HepG2 (cell line): ENCODE data around the gene IFIT2. TPM values are rescaled to one million over a fixed set of nuclear protein-coding genes. Genes with fewer than 3 reads are reported as not detected.

Experiments
- AHDC1 ChIP-seq: sonication (generic); formaldehyde crosslinking; IDR thresholded peaks from 2 replicates; pipeline ENCODE4 v1.5.1; 2020; ENCODE audit warnings: mild to moderate bottlenecking, missing genetic modification reagents, borderline replicate concordance
- FOXJ3 ChIP-seq: sonication (generic); formaldehyde crosslinking; IDR thresholded peaks from 2 replicates; pipeline ENCODE4 v1.4.0; 2020; ENCODE audit warnings: missing genetic modification reagents, mild to moderate bottlenecking, borderline replicate concordance
- GFI1 ChIP-seq: sonication (generic); formaldehyde crosslinking; IDR thresholded peaks from 2 replicates; pipeline ENCODE4 v1.5.0; 2020; ENCODE audit warnings: missing genetic modification reagents, mild to moderate bottlenecking, borderline replicate concordance
- HNF4G ChIP-seq, 2 experiments: sonication (generic) in 1 of 2; formaldehyde crosslinking in 1 of 2; IDR thresholded peaks; 2 replicates each; pipeline versions ENCODE4 v1.4.0 to v1.6.1; 2011 to 2020; ENCODE audit warnings: borderline replicate concordance in 2 of 2, low read depth in 2 of 2, mild to moderate bottlenecking in 2 of 2, low read length in 1 of 2, missing genetic modification reagents in 1 of 2, moderate library complexity in 1 of 2
- SMAD9 ChIP-seq: sonication (generic); formaldehyde crosslinking; IDR thresholded peaks from 2 replicates; pipeline ENCODE4 v1.5.1; 2020; ENCODE audit warnings: mild to moderate bottlenecking, missing genetic modification reagents
- ZBTB49 ChIP-seq: sonication (generic); formaldehyde crosslinking; IDR thresholded peaks from 2 replicates; pipeline ENCODE4 v1.4.0; 2020; ENCODE audit warnings: missing genetic modification reagents, borderline replicate concordance
- ZKSCAN1 ChIP-seq: fragments of 150-350 bp; IDR thresholded peaks from 2 replicates; pipeline ENCODE4 v1.6.1; 2014; ENCODE audit warnings: low read length
- ZMAT3 ChIP-seq: sonication (generic); formaldehyde crosslinking; conservative IDR thresholded peaks from 2 replicates; pipeline ENCODE4 v1.7.0; 2021; ENCODE audit warnings: missing genetic modification reagents
- ZNF205 ChIP-seq: IDR thresholded peaks from 2 replicates; pipeline ENCODE4 v1.6.1; 2018; ENCODE audit warnings: missing biosample characterization, missing genetic modification reagents
- ZNF24 ChIP-seq: fragments of 450-650 bp; IDR thresholded peaks from 2 replicates; pipeline ENCODE4 v1.6.1; 2017; ENCODE audit warnings: antibody characterized with exemption, mild to moderate bottlenecking
- ZNF276 ChIP-seq: sonication (generic); formaldehyde crosslinking; IDR thresholded peaks from 2 replicates; pipeline ENCODE4 v1.4.0; 2020; ENCODE audit warnings: mild to moderate bottlenecking, low read depth, missing genetic modification reagents
- ZNF333 ChIP-seq: sonication (generic); formaldehyde crosslinking; IDR thresholded peaks from 2 replicates; pipeline ENCODE4 v1.4.0; 2020; ENCODE audit warnings: mild to moderate bottlenecking, missing genetic modification reagents, borderline replicate concordance
- ZNF441 ChIP-seq: sonication (generic); formaldehyde crosslinking; IDR thresholded peaks from 2 replicates; pipeline ENCODE4 v1.7.0; 2021; ENCODE audit warnings: missing genetic modification reagents, borderline replicate concordance
- ZNF543 ChIP-seq: sonication (generic); formaldehyde crosslinking; IDR thresholded peaks from 2 replicates; pipeline ENCODE4 v1.4.0; 2020; ENCODE audit warnings: mild to moderate bottlenecking, missing genetic modification reagents
- ZNF772 ChIP-seq: sonication (generic); formaldehyde crosslinking; IDR thresholded peaks from 2 replicates; pipeline ENCODE4 v1.5.0; 2020; ENCODE audit warnings: mild to moderate bottlenecking, missing genetic modification reagents
- polyA plus RNA-seq, 8 experiments: library from polyadenylated mRNA; depleted of rRNA in 3 of 8; stranded (reverse) in 7 of 8; unstranded in 1 of 8; fragments of >200 nt; fragmentation: Illumina TruSeq in 4 of 8; extraction: Trizol in 4 of 8; gene quantifications; 2 replicates each; pipeline versions ENCODE4 v1.2.1 to v1.2.3, GENCODE V29; 2011 to 2016; ENCODE audit warnings: low read depth in 4 of 8, missing spikeins in 1 of 8, mixed read lengths in 1 of 8; ENCODE audit not compliant: insufficient read depth in 1 of 8
- total RNA-seq, 5 experiments: library from RNA; depleted of rRNA; stranded (reverse); fragments of >200 nt; fragmentation: Illumina TruSeq; extraction: Trizol; gene quantifications; 2 replicates each; pipeline ENCODE4 v1.2.3, GENCODE V29; 2016; ENCODE audit warnings: low read depth in 1 of 5
- TF ChIP-seq, protein P1 (sequence below): sonication (generic); formaldehyde crosslinking; IDR thresholded peaks from 2 replicates; pipeline ENCODE4 v1.9.0; 2021; ENCODE audit warnings: missing genetic modification reagents, mild to moderate bottlenecking, borderline replicate concordance
- TF ChIP-seq, protein P2 (sequence below): sonication (generic); formaldehyde crosslinking; IDR thresholded peaks from 2 replicates; pipeline ENCODE4 v1.4.0; 2020; ENCODE audit warnings: mild to moderate bottlenecking, missing genetic modification reagents

IFIT2 gene
- total and polyA plus RNA-seq, 2 of the 13 experiments (the other 11 are each of a cell fraction or from before 2014, with no cell fraction given) = 0.04 to 0.15 TPM

DNA sequence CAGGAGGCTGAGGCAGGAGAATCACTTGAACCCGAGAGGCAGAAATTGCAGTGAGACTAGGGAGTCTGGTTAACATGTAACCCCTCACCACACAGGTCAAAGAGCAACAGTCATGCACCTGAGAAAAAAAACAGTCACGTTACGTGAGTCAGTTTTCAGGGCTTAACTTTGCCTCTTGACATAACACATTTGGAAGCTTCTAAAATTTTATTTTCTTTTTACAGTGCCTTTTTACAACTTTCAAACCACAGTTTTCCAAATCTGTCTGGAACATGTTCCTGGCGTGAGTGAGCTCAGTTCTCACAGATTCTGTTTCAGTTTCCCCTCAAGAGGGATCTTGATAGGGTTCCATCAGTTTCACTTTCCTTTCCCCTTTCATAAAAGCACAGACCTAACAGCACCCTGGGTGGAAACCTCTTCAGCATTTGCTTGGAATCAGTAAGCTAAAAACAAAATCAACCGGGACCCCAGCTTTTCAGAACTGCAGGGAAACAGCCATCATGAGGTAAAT, 30.3 kb downstream of the IFIT2 start (continued):
- TF ChIP-seq AHDC1 (CRISPR knock-in tag) = no peak
- TF ChIP-seq FOXJ3 = no peak
- TF ChIP-seq HNF4G (IDR thresholded peaks at IDR 0.05; ENCODE audit: borderline replicate concordance, low read depth, low read length) = peak; percentile 70
- TF ChIP-seq HNF4G (CRISPR knock-in tag; IDR thresholded peaks at IDR 0.05; ENCODE audit: borderline replicate concordance, low read depth) = no peak; the same call in 1 of the 2 replicates
- TF ChIP-seq, protein P1, sequence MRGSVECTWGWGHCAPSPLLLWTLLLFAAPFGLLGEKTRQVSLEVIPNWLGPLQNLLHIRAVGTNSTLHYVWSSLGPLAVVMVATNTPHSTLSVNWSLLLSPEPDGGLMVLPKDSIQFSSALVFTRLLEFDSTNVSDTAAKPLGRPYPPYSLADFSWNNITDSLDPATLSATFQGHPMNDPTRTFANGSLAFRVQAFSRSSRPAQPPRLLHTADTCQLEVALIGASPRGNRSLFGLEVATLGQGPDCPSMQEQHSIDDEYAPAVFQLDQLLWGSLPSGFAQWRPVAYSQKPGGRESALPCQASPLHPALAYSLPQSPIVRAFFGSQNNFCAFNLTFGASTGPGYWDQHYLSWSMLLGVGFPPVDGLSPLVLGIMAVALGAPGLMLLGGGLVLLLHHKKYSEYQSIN = no peak
- TF ChIP-seq SMAD9 (CRISPR knock-in tag) = no peak
- TF ChIP-seq ZBTB49 (CRISPR knock-in tag) = no peak
- TF ChIP-seq GFI1 = no peak
- TF ChIP-seq ZNF24 = no peak
- TF ChIP-seq ZNF441 (CRISPR knock-in tag) = no peak
- no peak for TF ChIP-seq ZKSCAN1
- TF ChIP-seq, protein P2, sequence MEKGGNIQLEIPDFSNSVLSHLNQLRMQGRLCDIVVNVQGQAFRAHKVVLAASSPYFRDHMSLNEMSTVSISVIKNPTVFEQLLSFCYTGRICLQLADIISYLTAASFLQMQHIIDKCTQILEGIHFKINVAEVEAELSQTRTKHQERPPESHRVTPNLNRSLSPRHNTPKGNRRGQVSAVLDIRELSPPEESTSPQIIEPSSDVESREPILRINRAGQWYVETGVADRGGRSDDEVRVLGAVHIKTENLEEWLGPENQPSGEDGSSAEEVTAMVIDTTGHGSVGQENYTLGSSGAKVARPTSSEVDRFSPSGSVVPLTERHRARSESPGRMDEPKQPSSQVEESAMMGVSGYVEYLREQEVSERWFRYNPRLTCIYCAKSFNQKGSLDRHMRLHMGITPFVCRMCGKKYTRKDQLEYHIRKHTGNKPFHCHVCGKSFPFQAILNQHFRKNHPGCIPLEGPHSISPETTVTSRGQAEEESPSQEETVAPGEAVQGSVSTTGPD = 0 out of 2 replicates have a peak, but pooled peaks have one; percentile 46
- no peak for TF ChIP-seq ZNF543 (CRISPR knock-in tag)
- no peak for TF ChIP-seq ZNF772 (CRISPR knock-in tag)
- no peak for TF ChIP-seq ZNF205 (CRISPR knock-in tag)
- TF ChIP-seq ZMAT3 (CRISPR knock-in tag) = no peak
- TF ChIP-seq ZNF276 (CRISPR knock-in tag) = no peak
- TF ChIP-seq ZNF333 (CRISPR knock-in tag) = no peak
